HCT116 (cell line): Measurements from ENCODE around the gene DZIP3.

Experiments
- ATF3 ChIP-seq: IDR thresholded peaks from 2 replicates; pipeline ENCODE4 v1.6.1; 2012
- EZH2 ChIP-seq: fragments of 200-600 bp; sonication (generic); IDR thresholded peaks from 2 replicates; pipeline ENCODE4 v1.6.1; 2017; ENCODE audit warnings: antibody characterized with exemption, mixed run types
- POLR2A ChIP-seq: IDR thresholded peaks from 2 replicates; pipeline ENCODE4 v1.7.0; 2011; ENCODE audit warnings: borderline replicate concordance; ENCODE audit not compliant: insufficient read depth, insufficient read length; ENCODE audit errors: extremely low read depth
- POLR2AphosphoS5 ChIP-seq: IDR thresholded peaks from 2 replicates; pipeline ENCODE4 v1.6.1; 2011; ENCODE audit warnings: mild to moderate bottlenecking, low read depth, low read length, moderate library complexity

DNA sequence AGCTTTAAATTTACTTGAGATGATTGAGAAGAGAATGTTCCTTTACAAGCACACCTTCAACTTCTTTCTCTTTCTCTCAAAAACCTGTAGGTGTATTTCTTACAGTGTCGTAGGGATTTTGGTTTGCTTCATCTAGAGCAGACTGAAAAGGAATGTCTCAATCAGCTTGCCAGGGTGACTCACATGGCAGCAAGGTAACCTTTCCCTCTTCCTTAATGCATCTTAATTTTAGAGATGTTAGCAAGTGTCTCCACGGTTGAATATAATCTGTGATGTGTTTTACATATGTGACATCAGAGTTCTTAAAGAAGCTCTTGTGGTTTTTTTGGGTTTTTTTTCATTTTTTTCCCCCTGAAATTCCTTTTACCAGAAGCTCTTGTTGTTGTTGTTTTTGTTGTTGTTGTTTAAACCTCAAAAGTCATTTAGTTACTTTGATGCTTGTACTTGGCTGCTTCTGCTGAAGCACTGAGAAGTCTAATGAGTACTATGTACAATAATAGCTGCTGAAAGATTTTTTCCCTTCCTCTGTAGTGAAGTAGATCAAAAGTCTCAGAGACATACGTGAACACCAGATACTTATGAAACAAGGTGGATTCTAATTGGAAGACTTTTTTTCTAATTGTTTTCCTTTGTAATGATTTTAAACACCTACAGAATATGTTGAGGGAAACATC lies 84.6 kb downstream of the DZIP3 start:
- TF ChIP-seq ATF3, result no peak
- no peak for TF ChIP-seq POLR2A
- TF ChIP-seq EZH2, result no peak
- no peak for TF ChIP-seq POLR2AphosphoS5
